GM12891 (cell line): ENCODE measurements around the gene WDR31.

ENCODE experiments used
- POLR2A ChIP-seq: IDR thresholded peaks from 2 replicates; pipeline ENCODE4 v1.6.1; 2011; ENCODE audit warnings: low read depth, low read length, control low read depth
- POLR2AphosphoS5 ChIP-seq: IDR thresholded peaks from 2 replicates; pipeline ENCODE4 v1.6.1; 2011; ENCODE audit warnings: low read depth, low read length, control low read depth
- SPI1 ChIP-seq: IDR thresholded peaks from 2 replicates; pipeline ENCODE4 v1.6.1; 2011; ENCODE audit warnings: low read depth, low read length, control low read depth

- TF ChIP-seq POLR2A = no peak
- TF ChIP-seq POLR2AphosphoS5 = no peak
- TF ChIP-seq SPI1 = no peak
Observed at GRCh38 chr9:113359385-113359784, 19.3 kb upstream of the WDR31 start.
